Endodermal cell (in vitro differentiated cells): ENCODE data around the gene HOXD4. TPM values are rescaled to one million over a fixed set of nuclear protein-coding genes. Genes with fewer than 3 reads are reported as not detected.

Source experiments
- DNase-seq: peaks from one replicate; pipeline ENCODE4 v3.0.0-alpha.2; 2017
- H3K27ac ChIP-seq: 2 replicates; pipeline ENCODE4 v1.5.1; 2013; ENCODE audit warnings: mild to moderate bottlenecking, low read depth, low read length, moderate library complexity
- H3K27me3 ChIP-seq: 2 replicates; pipeline ENCODE4 v1.6.1; 2013; ENCODE audit warnings: mild to moderate bottlenecking, low read length, moderate library complexity; ENCODE audit not compliant: insufficient read depth, control insufficient read depth, poor library complexity, severe bottlenecking
- H3K36me3 ChIP-seq: 2 replicates; pipeline ENCODE4 v1.7.0; 2013; ENCODE audit warnings: mild to moderate bottlenecking, low read length, moderate library complexity; ENCODE audit not compliant: control insufficient read depth, insufficient read depth
- H3K4me1 ChIP-seq: one replicate; pipeline ENCODE4 v1.7.0; 2013; ENCODE audit warnings: low read length; ENCODE audit not compliant: control insufficient read depth, insufficient read depth
- H3K4me3 ChIP-seq: 2 replicates; pipeline ENCODE4 v1.5.1; 2013; ENCODE audit warnings: mild to moderate bottlenecking, low read length, moderate library complexity
- H3K9ac ChIP-seq: 2 replicates; pipeline ENCODE4 v1.6.1; 2013; ENCODE audit warnings: mild to moderate bottlenecking, low read length, moderate library complexity; ENCODE audit not compliant: poor library complexity, severe bottlenecking; ENCODE audit errors: extremely low read depth
- H3K9me3 ChIP-seq: 2 replicates; pipeline ENCODE4 v1.6.1; 2013; ENCODE audit warnings: mild to moderate bottlenecking, low read length, moderate library complexity; ENCODE audit not compliant: control insufficient read depth
- H3K27ac Mint-ChIP-seq: 2 replicates; pipeline ENCODE4 v1.8.0; 2020; ENCODE audit warnings: mixed read lengths
- H3K27me3 Mint-ChIP-seq: 2 replicates; pipeline ENCODE4 v1.8.0; 2021; ENCODE audit warnings: mild to moderate bottlenecking, mixed read lengths; ENCODE audit not compliant: insufficient read depth
- H3K36me3 Mint-ChIP-seq: 2 replicates; pipeline ENCODE4 v1.8.0; 2020; ENCODE audit warnings: low read depth, mixed read lengths
- H3K4me1 Mint-ChIP-seq: 2 replicates; pipeline ENCODE4 v1.8.0; 2020; ENCODE audit warnings: mixed read lengths
- H3K4me3 Mint-ChIP-seq: 2 replicates; pipeline ENCODE4 v1.8.0; 2020; ENCODE audit warnings: mild to moderate bottlenecking, moderate library complexity, mixed read lengths
- H3K9me3 Mint-ChIP-seq: 2 replicates; pipeline ENCODE4 v1.8.0; 2020; ENCODE audit warnings: mild to moderate bottlenecking, mixed read lengths
- CTCF ChIP-seq: fragments of 200-600 bp; sonication (generic); conservative IDR thresholded peaks from 2 replicates; pipeline ENCODE4 v1.5.0; 2021; ENCODE audit warnings: antibody characterized with exemption, mild to moderate bottlenecking
- WGBS, 2 experiments: methylation state at CpG; one replicate each; pipeline versions ENCODE4 v1.1.5 to v1.1.7; 2013; ENCODE audit warnings: missing lambda C conversion rate in 2 of 2, mixed read lengths in 1 of 2; ENCODE audit not compliant: insufficient coverage in 1 of 2, insufficient read length in 1 of 2; 5-methylcytosine and 5-hydroxymethylcytosine counted together
- total RNA-seq, 2 donors: library from RNA; stranded (reverse); fragmentation: NEBNext Ultra II Directional in 1 of 2; extraction: Animal tissue kit (Norgen Biotek cat#: 25700) in 1 of 2; gene quantifications; 2 replicates in 1 of 2; 3 replicates in 1 of 2; pipeline ENCODE4 v1.2.1, GENCODE V29; 2021

Gene HOXD4
- total RNA-seq, 2 donors from 2014 or later = not detected

GRCh38 chr2:176149481-176149938 lies 1.8 kb upstream of the HOXD4 start:
- Mint-ChIP-seq H3K4me3 (no peak overlapping the region), H3K4me1 (peaks cover 8% of the 10 kb centered on the region), H3K36me3 (no peaks in the 10 kb centered on the region), H3K27me3 (peaks cover 100% of the 10 kb centered on the region), H3K27ac (no peak overlapping the region), H3K9me3 (no peaks in the 10 kb centered on the region)
- Histone ChIP-seq H3K4me3 (no peak overlapping the region), H3K9ac (no peak overlapping the region), H3K9me3 (no peaks in the 10 kb centered on the region), H3K36me3 (no peaks in the 10 kb centered on the region), H3K4me1 (no peaks in the 10 kb centered on the region), H3K27me3 (peaks cover 100% of the 10 kb centered on the region), H3K27ac (no peak overlapping the region)
- DNase-seq = peak; percentile 61
- no peak for TF ChIP-seq CTCF
- 9 to 12% methylated on average over 15 to 22 of the region's 22 CpGs for WGBS, 2 experiments

- no peak for DNase-seq
- no peak overlapping the region for H3K27ac Mint-ChIP-seq
- no peaks in the 10 kb centered on the region for H3K9me3 Mint-ChIP-seq
- H3K4me3 ChIP-seq = no peak overlapping the region
- H3K4me1 ChIP-seq = no peaks in the 10 kb centered on the region
- peaks cover 100% of the 10 kb centered on the region for H3K27me3 Mint-ChIP-seq
- no peak overlapping the region for H3K9ac ChIP-seq
- H3K36me3 ChIP-seq = no peaks in the 10 kb centered on the region
- H3K4me3 Mint-ChIP-seq = no peak overlapping the region
- no peak for TF ChIP-seq CTCF
- H3K4me1 Mint-ChIP-seq = peaks cover 8% of the 10 kb centered on the region
- WGBS, 2 experiments = 11 to 14% methylated on average over 21 to 23 of the region's 24 CpGs
- peaks cover 100% of the 10 kb centered on the region for H3K27me3 ChIP-seq
- no peaks in the 10 kb centered on the region for H3K36me3 Mint-ChIP-seq
- no peaks in the 10 kb centered on the region for H3K9me3 ChIP-seq
- H3K27ac ChIP-seq = no peak overlapping the region
Measured at GRCh38 chr2:176149939-176150583, 1.3 kb upstream of the HOXD4 start.

GRCh38 chr2:176150584-176151441 lies 537 bp upstream of the HOXD4 start:
- Histone ChIP-seq H3K9ac (no peak overlapping the region), H3K36me3 (no peaks in the 10 kb centered on the region), H3K27ac (no peak overlapping the region), H3K27me3 (peaks cover 100% of the 10 kb centered on the region), H3K4me3 (peak overlapping the region; percentile 53), H3K9me3 (no peaks in the 10 kb centered on the region), H3K4me1 (no peaks in the 10 kb centered on the region)
- Mint-ChIP-seq H3K9me3 (no peaks in the 10 kb centered on the region), H3K36me3 (no peaks in the 10 kb centered on the region), H3K4me1 (peaks cover 8% of the 10 kb centered on the region), H3K27ac (no peak overlapping the region), H3K4me3 (peak overlapping the region; percentile 38), H3K27me3 (peaks cover 100% of the 10 kb centered on the region)
- no peak for DNase-seq
- no peak for TF ChIP-seq CTCF
- 0 to 21% methylated on average over 1 to 14 of the region's 14 CpGs for WGBS, 2 experiments
